DMS114 treated with DMSO at 0.1 percent for 48 hours (cell line): Measurements from ENCODE around the gene TIMM50.

Experiments used
- DNase-seq: peaks from one replicate; lab custom pipeline; 2025; ENCODE audit not compliant: unreplicated experiment; lab: John Stamatoyannopoulos, UW

The TIMM50 gene

GRCh38 chr19:39498798-39499642 lies 18.4 kb downstream of the TIMM50 start, which contains the start of gene DLL3:
Gene DLL3, plus strand, starts transcription at chr19:39498947. Its CDS starts 28 bp downstream, at chr19:39498975.
- DNase-seq, result no peak

GRCh38 chr19:39499932-39500331 lies 19.3 kb downstream of the TIMM50 start:
- no peak for DNase-seq

GRCh38 chr19:39500543-39500942 lies 19.9 kb downstream of the TIMM50 start:
- DNase-seq, result no peak

DNA sequence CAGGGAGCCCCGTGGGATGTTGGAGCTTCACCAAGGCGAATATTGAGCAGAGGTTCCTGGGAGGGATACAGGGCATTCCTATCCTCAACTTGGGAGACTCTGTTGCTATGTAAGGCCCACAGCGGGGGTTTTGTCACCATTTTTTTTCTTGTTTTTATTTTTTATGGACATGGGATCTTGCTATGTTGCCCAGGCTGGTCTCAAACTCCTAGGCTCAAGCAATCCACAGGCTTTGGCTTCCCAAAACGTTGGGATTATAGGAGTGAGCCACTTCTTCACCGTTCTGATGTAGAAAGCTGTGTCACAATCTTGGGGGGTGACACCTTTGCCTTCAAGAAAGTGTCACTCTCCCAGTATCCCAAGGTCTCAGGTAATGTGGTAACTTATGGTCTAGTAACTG lies 20.7 kb downstream of the TIMM50 start:
- DNase-seq, result no peak

DNA sequence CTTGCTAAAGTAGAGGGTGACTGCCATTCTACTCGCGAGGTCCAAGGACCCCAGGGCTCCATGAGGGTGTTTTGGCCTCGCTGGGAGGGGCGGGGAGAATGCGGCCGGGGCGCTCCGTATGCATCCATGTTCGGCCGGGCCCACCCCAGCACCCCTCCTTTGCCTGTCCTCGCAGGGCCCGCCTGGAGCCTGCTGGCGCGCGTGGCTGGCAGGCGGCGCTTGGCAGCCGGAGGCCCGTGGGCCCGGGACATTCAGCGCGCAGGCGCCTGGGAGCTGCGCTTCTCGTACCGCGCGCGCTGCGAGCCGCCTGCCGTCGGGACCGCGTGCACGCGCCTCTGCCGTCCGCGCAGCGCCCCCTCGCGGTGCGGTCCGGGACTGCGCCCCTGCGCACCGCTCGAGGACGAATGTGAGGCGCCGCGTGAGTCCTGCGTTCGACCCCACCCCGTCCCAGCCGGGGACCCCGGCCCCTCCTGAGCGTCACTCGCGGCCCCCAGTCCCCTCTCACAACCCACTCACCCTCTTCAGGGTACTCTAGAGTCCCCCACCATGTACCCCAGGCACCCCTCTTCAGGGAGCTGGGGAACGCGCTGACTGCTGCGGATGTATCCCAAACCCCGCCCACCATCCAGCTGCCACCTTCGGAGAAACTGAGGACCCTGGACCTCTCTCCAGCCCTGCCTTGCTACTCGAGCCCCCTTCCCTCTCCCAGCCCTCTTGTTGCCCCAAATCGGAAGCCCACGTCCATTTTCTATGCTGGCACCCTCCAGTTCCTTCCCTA lies 22.2 kb downstream of the TIMM50 start:
- DNase-seq, result no peak

- no peak for DNase-seq
These were observed 25.9 kb downstream of the TIMM50 start for GRCh38 chr19:39506598-39506943.

GRCh38 chr19:39506944-39507714 lies 26.5 kb downstream of the TIMM50 start:
- peak; percentile 80 for DNase-seq

GRCh38 chr19:39507715-39508364 lies 27.2 kb downstream of the TIMM50 start:
- no peak for DNase-seq

DNA sequence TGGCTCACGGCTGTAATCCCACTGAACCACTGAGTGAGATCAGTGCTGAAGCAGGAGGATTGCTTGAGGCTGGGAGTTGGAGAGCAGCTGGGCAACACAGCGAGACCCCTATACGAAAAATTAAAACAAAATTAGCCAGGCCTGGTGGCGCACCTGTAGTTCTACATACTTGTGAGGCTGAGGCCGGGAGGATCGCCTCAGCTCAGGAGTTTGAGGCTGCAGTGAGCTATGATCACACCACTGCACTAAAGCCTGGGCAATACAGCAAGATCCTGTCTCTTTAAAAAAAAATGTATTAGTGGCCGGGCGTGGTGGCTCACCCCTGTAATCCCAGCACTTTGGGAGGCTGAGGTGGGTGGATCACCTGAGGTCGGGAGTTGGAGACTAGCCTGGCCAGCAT lies 28.0 kb downstream of the TIMM50 start:
- no peak for DNase-seq

DNA sequence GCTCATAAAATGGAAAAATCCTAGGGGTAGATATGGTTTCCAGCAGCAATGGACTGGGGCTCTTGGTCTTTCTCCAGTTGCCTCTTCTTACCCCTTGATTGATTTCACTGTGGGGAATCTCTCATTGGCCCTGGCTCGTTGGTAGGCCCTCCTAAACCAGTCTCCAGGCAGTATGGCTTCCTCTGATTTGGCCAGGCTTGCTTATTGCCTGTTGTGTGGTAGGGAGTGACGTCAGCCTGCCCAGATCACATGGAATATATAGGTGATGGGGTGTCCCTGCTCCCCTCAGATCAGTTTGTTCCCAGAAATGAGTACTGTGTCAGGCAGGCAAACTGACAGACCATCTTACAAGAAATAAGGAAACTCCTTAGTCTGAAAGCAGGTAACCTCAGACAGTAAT lies 28.6 kb downstream of the TIMM50 start:
- DNase-seq, result no peak

DNA sequence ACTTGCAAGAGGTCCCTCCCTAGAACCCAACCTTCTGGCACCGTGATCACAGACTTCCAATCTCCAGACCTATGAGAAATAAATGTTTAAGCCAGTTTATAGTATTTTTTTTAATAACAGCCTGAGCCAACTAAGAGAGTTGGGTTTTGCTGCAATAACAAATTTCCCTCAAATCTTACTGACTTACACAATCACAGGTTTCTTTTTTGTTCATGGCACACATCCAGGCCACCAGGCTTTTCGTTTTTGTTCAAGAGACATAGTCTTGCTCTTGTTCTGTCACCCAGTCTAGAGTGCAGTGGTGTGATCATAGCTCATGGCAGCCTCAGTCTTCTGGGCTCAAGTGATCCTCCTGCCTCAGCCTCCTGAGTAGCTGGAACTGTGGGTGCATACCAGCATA lies 32.4 kb downstream of the TIMM50 start:
- DNase-seq, result no peak

DNA sequence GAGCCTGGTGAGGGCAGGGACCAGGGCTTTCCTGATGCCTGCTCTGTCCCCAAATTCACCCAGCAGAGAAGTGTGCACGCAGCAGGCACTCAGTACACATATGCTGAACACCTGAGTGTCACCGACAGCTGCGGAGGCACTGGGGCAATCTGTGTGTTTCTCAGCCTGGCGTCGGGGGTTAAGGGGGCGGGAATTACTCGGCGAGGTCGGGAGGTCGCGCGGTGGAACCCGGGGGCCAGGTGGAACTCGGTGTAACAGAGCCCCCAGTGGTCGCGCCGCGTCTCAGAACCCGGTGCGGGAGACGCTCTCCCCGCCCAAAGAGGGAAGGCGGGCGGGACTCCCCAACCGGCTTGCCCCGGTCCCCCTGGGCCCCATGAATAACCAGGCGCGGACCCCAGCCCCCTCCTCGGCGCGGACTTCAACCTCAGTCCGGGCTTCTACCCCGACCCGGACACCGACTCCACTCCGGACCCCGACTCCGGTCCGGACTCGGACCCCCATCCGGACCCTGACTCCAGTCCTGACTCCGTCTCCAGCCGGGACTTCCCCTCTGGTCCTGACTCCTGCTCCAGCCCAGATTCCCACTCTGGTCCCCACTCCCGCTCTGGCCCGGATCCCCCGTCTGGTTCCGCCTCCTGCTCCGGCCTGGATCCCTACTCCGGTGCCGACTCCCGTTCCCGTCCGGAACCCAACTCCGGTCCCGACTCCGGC lies 34.4 kb downstream of the TIMM50 start, which contains the start of gene SELENOV:
SELENOV (plus strand) TSS at position 300 of the 711 bp plus-strand sequence; CDS start at position 374, 74 bp downstream.
- no peak for DNase-seq

DNA sequence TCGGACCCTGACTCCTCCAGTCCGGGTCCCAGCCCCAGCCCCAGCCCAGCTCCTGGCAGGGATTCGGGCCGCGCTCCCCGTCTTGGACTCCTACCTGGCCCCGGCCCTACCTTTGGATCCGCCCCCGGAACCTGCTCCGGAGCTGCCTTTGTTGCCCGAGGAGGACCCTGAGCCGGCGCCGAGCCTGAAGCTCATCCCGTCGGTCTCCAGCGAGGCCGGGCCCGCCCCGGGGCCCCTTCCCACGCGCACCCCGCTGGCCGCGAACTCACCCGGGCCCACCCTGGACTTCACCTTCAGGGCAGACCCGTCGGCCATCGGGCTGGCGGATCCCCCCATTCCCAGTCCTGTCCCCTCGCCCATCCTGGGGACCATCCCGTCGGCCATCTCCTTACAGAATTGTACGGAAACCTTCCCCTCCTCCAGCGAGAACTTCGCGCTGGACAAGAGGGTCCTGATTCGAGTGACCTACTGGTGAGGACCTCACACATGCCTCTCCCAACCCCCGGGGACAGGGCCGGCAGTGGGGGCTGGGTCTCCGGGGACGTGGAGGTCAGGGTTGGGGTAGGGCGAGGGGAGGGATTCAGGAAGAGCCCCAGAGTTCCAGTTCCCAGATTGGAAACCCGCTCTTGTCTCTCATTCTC lies 35.0 kb downstream of the TIMM50 start:
- DNase-seq, result no peak

- DNase-seq, result no peak
These were observed 35.6 kb downstream of the TIMM50 start for GRCh38 chr19:39516270-39516669.

GRCh38 chr19:39517432-39517831 lies 36.8 kb downstream of the TIMM50 start:
- no peak for DNase-seq

DNA sequence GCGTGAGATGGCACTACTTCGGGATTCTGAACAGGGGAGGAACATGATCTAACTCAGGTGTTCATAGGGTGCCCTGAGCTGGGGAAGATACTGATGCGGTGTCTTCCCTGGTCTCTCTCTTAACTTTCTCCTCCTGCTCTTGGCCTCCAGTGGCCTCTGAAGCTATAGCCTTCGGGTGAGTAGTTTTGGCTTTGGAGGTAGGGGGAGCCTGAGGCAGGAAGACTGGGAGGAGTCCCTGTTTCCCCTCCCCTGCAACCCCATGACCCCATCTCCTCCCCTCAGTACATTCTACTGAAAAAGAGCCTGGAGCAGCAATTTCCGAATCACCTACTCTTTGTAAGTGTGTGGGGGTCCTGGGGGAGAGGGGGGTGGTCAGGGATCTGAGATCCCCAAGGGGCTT lies 37.8 kb downstream of the TIMM50 start:
- DNase-seq, result no peak

- DNase-seq, result no peak
These were observed 38.3 kb downstream of the TIMM50 start for GRCh38 chr19:39518975-39519374.

DNA sequence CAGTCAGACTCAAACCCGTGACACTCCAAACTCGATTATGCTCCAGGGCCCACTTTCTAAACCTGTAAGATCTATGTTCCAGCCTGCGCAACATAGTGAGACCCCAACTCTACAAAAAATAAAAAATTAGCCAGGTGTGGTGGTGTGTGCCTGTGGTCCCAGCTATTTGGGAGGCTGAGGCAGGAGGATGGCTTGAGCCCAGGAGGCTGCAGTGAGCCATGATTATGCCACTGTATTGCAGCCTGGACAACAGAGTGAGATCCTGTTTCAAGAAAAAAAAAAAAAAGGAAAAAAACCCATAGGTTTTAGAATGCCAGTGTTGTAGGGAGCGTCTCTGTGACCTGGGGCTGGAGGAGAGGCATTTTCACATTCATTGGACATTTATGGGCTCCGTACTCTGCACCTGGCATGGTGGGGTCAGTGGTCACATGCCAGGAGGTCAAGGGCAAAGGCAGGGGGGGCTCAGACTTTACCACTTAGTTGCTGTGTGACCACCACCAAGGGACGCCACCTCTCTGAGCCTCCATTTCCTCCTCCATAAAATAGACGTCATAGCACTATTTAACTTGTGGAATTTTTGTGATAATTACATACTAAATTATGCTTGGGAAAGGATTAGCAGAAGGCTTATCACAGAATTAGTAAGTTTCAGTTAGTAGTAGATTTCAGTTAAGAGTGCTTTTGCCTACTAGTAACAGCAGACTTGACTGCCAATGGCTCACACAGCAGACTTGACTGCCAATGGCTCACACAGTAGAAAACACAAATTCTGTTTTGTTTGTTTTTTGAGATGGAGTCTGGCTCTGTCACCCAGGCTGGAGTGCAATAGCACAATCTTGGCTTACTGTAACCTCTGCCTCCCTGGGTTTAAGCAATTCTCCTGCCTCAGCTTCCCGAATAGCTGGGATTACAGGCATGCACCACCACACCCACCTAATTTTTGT lies 40.2 kb downstream of the TIMM50 start:
- DNase-seq, result no peak

GRCh38 chr19:39524495-39524894 lies 43.9 kb downstream of the TIMM50 start:
- DNase-seq, result no peak
